OCI-LY3 (cell line): Measurements from ENCODE around the gene MCF2L2.

Experiments used
- H2AFZ ChIP-seq: fragments of 200-600, 300-600 bp; shearing (Covaris generic); 2 replicates; pipeline ENCODE4 v1.6.0; 2014; ENCODE audit warnings: antibody characterized with exemption, low read depth, low read length
- H3K27ac ChIP-seq: fragments of 200-600, 300-600 bp; sonication (generic); 2 replicates; pipeline ENCODE4 v1.5.1; 2014; ENCODE audit warnings: mild to moderate bottlenecking, low read length, moderate library complexity, mixed read lengths
- H3K27me3 ChIP-seq: fragments of 200-600, 300-600 bp; sonication (generic); 2 replicates; pipeline ENCODE4 v1.6.1; 2014; ENCODE audit warnings: low read depth, low read length, mixed read lengths
- H3K36me3 ChIP-seq: fragments of 200-600, 300-600 bp; sonication (generic); replicated peaks from 2 replicates; pipeline ENCODE3; 2014; ENCODE audit warnings: low read depth, low read length, mixed read lengths
- H3K4me1 ChIP-seq: fragments of 300-600, 200-600 bp; sonication (generic); 2 replicates; pipeline ENCODE4 v1.6.1; 2014; ENCODE audit warnings: low read length, mixed read lengths
- H3K4me2 ChIP-seq: fragments of 200-600, 300-600 bp; sonication (generic); 2 replicates; pipeline ENCODE4 v1.6.1; 2014; ENCODE audit warnings: low read length, mixed read lengths
- H3K4me3 ChIP-seq: fragments of 300-600, 200-600 bp; sonication (generic); 2 replicates; pipeline ENCODE4 v1.5.1; 2014; ENCODE audit warnings: antibody characterized with exemption, mild to moderate bottlenecking, low read length, moderate library complexity
- H3K79me2 ChIP-seq: fragments of 300-600, 200-600 bp; shearing (Covaris generic); 2 replicates; pipeline ENCODE4 v1.6.1; 2014; ENCODE audit warnings: mild to moderate bottlenecking, low read length, mixed read lengths
- H3K9ac ChIP-seq: fragments of 300-600, 200-600 bp; shearing (Covaris generic); 2 replicates; pipeline ENCODE4 v1.6.0; 2014; ENCODE audit warnings: mild to moderate bottlenecking, low read length, moderate library complexity
- H3K9me3 ChIP-seq: fragments of 200-600, 300-600 bp; shearing (Covaris generic); 2 replicates; pipeline ENCODE4 v1.6.1; 2014; ENCODE audit warnings: low read length, mixed read lengths; ENCODE audit not compliant: insufficient read depth
- H4K20me1 ChIP-seq: fragments of 200-600, 300-600 bp; sonication (generic); 2 replicates; pipeline ENCODE4 v1.6.1; 2016; ENCODE audit warnings: low read length, mixed read lengths; ENCODE audit not compliant: insufficient read depth
- EZH2phosphoT487 ChIP-seq: fragments of 200-600 bp; shearing (Covaris generic); IDR thresholded peaks from 2 replicates; pipeline ENCODE4 v1.6.1; 2018; ENCODE audit warnings: antibody characterized with exemption, mixed run types, low read depth
- TF ChIP-seq, protein P1 (sequence below): fragments of 200-600, 300-600 bp; sonication (generic); IDR thresholded peaks from 2 replicates; pipeline ENCODE4 v1.5.1; 2014; ENCODE audit warnings: antibody characterized with exemption, low read length, low read depth

The MCF2L2 gene

DNA sequence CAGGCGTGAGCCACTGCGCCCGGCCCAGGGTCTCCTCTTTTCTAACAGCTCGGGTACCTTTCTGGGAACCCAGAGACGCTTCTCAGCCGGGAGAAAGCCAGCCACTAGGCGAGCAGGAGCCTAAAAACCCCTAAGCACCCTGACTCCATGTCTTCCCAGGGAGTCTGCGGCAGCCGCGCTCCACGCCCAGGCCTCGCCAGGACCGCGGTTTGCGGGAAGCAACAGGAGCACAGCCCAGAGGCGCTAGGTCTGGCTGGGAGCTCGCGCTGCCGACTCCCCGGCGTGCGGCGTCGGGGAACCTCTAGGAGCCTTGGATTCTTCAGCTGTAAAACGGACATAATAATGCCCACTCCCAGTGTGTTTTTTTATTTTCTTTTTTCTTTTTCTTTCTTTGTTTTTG lies 264.9 kb downstream of the MCF2L2 start:
- Histone ChIP-seq H4K20me1 (peaks cover 40% of the 10 kb centered on the region), H3K9ac (no peak overlapping the region)
- TF ChIP-seq, protein P1, sequence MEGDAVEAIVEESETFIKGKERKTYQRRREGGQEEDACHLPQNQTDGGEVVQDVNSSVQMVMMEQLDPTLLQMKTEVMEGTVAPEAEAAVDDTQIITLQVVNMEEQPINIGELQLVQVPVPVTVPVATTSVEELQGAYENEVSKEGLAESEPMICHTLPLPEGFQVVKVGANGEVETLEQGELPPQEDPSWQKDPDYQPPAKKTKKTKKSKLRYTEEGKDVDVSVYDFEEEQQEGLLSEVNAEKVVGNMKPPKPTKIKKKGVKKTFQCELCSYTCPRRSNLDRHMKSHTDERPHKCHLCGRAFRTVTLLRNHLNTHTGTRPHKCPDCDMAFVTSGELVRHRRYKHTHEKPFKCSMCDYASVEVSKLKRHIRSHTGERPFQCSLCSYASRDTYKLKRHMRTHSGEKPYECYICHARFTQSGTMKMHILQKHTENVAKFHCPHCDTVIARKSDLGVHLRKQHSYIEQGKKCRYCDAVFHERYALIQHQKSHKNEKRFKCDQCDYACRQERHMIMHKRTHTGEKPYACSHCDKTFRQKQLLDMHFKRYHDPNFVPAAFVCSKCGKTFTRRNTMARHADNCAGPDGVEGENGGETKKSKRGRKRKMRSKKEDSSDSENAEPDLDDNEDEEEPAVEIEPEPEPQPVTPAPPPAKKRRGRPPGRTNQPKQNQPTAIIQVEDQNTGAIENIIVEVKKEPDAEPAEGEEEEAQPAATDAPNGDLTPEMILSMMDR: no peak
- TF ChIP-seq EZH2phosphoT487: no peak

DNA sequence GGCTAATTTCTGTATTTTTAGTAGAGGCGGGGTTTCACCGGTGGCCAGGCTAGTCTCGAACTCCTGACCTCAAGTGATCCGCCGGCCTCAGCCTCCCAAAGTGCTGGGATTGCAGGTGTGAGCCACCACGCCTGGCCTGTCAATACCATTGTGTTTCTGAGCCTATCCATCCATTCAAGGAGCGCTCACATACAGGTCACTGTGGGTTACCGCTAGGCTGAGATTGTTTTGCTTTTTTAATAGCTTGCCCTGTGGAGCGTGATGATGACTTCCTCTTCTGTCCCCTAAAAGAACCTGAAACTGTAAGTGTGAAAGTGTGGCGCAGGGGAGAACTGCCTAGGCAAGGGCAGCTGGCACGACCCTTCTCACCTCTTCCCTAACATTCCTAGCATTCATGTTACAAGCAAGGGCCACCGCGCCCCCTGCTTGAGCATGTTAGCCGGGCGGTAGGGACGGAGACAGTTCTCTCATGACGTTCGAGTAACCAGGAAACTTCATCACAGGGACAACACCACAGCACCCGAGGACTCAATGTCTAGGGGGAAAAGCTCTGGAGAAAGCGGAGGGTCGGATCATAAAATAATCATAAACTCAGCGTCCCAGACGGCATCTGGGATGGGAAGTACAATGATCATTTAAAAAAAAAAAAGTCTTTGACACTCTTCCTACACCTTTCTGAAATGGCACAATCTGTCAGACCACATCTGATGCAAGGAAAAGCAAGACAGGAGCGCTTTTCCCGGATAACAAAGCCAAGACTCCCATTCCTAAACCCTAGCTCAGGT lies 266.7 kb downstream of the MCF2L2 start:
- Histone ChIP-seq H3K79me2 (no peaks in the 10 kb centered on the region), H3K27me3 (peaks cover 71% of the 10 kb centered on the region), H3K4me3 (peak overlapping the region; percentile 47; the same call in 1 of the 2 replicates), H3K9ac (no peak overlapping the region), H3K27ac (no peak overlapping the region), H3K4me1 (peaks cover 29% of the 10 kb centered on the region), H2AFZ (no peak overlapping the region), H3K36me3 (no peaks in the 10 kb centered on the region), H3K4me2 (peak overlapping the region; percentile 74), H3K9me3 (no peaks in the 10 kb centered on the region), H4K20me1 (peaks cover 55% of the 10 kb centered on the region)
- TF ChIP-seq EZH2phosphoT487: peak; percentile 89
- TF ChIP-seq, protein P1: no peak

More for the DNA sequence above, 264.9 kb downstream of the MCF2L2 start:
- Histone ChIP-seq H3K27ac (no peak overlapping the region), H3K36me3 (no peaks in the 10 kb centered on the region), H3K27me3 (peaks cover 73% of the 10 kb centered on the region), H2AFZ (no peak overlapping the region), H3K4me3 (no peak overlapping the region), H3K4me1 (peaks cover 21% of the 10 kb centered on the region), H3K9me3 (no peaks in the 10 kb centered on the region), H3K79me2 (no peaks in the 10 kb centered on the region), H3K4me2 (no peak overlapping the region)

DNA sequence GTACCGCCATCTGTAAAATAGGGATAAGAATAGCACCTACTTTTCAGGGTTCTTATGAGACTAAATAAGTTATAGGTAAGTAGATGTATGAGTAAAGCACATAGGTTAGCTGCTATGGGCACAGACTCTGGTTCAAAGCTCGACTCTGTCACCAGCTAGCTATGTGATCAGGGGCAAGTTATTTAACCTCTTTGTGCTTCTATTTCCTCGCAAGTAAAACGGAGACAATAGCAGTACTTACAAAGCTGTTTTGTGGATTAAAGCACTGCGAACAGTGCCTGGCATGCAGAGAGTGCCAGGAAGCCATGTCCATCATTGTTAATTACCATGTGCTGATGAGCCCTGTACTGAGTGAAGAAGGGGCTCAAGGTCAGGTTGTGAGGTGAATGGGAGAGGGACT lies 267.8 kb downstream of the MCF2L2 start:
- no peaks in the 10 kb centered on the region for H3K36me3 ChIP-seq
- no peaks in the 10 kb centered on the region for H3K9me3 ChIP-seq

DNA sequence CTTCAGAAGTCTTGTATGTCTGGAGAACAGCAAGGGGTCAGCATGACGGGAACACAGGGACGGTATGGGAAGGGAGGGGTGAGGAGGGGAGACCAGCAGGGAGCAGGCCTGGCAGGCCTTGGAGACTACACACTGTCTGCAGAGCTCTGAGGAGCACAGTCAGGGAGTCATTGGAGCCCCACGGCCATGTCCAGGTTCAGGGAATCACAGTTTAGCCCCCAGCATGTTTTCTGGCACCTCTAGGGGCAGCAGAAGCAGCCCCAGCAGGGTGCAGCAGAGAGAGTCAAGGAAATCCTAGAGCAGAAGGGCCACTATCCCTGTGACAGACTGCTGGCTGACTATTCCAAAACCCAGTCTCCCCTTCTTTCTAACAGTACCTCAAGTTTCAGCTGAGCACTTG lies 269.1 kb downstream of the MCF2L2 start:
- H3K4me2 ChIP-seq: peak overlapping the region; percentile 58; the same call in 1 of the 2 replicates
- H3K4me3 ChIP-seq: no peak overlapping the region
- peaks cover 70% of the 10 kb centered on the region for H4K20me1 ChIP-seq

More for the DNA sequence above, 267.8 kb downstream of the MCF2L2 start:
- no peak overlapping the region for H3K27ac ChIP-seq
- H3K27me3 ChIP-seq: peaks cover 75% of the 10 kb centered on the region
- H3K4me2 ChIP-seq: no peak overlapping the region
- H3K9ac ChIP-seq: no peak overlapping the region
- no peak overlapping the region for H2AFZ ChIP-seq
- H3K4me3 ChIP-seq: no peak overlapping the region
- no peak for TF ChIP-seq EZH2phosphoT487
- peaks cover 29% of the 10 kb centered on the region for H3K4me1 ChIP-seq
- no peaks in the 10 kb centered on the region for H3K79me2 ChIP-seq
- H4K20me1 ChIP-seq: peaks cover 61% of the 10 kb centered on the region

More for the DNA sequence above, 269.1 kb downstream of the MCF2L2 start:
- Histone ChIP-seq H3K27ac (no peak overlapping the region), H3K79me2 (no peaks in the 10 kb centered on the region), H3K9me3 (no peaks in the 10 kb centered on the region), H3K4me1 (peaks cover 29% of the 10 kb centered on the region), H3K27me3 (peaks cover 78% of the 10 kb centered on the region), H3K9ac (no peak overlapping the region), H3K36me3 (no peaks in the 10 kb centered on the region), H2AFZ (no peak overlapping the region)
- no peak for TF ChIP-seq EZH2phosphoT487
- TF ChIP-seq, protein P1: peak; percentile 50
